HCT116 (cell line): Measurements from ENCODE around the gene PRCP. TPM values are rescaled to one million over a fixed set of nuclear protein-coding genes. Genes with fewer than 3 reads are reported as not detected.

Source experiments
- ATAC-seq: fragments of 200-7000 bp; cut with Tn5 transposase; 2 replicates; pipeline ENCODE4 v1.9.1; 2020; ENCODE audit warnings: mild to moderate bottlenecking, moderate library complexity
- BruUV-seq: library from RNA; stranded (reverse); fragments of 400-500 nt; replicated peaks from 2 replicates; lab custom pipeline; 2021; lab: Mats Ljungman, UMichigan
- CTCF ChIA-PET: fragments of 300-600 bp; sonication (Branson Sonifier 250); formaldehyde crosslinking; loops from one replicate; lab custom pipeline; 2021; ENCODE audit warnings: antibody characterized with exemption; lab: Charles Lee
- POLR2A ChIA-PET: fragments of 300-600, 350-600 bp; sonication (Branson Sonifier 250); formaldehyde crosslinking; loops from one replicate; lab custom pipeline; 2021; ENCODE audit warnings: antibody characterized with exemption; lab: Charles Lee
- RAD21 ChIA-PET, 2 experiments: fragments of 300-600 bp; sonication (Branson Sonifier 250); formaldehyde crosslinking; loops; one replicate each; lab custom pipeline; 2023; ENCODE audit warnings: low total read pairs in 2 of 2; ENCODE audit not compliant: uncharacterized antibody in 2 of 2, unreplicated experiment in 2 of 2, low non-redundant PET in 1 of 2; lab: Charles Lee
- DNase-seq: peaks from one replicate; pipeline ENCODE4 v3.0.0-alpha.2; 2010; ENCODE audit warnings: low read depth, low spot score
- H2AFZ ChIP-seq: fragments of 200-600 bp; shearing (Covaris generic), sonication (generic); 2 replicates; pipeline ENCODE4 v1.6.1; 2017; ENCODE audit warnings: low read depth, mixed run types, mixed read lengths, antibody characterized with exemption, low read length; ENCODE audit not compliant: poor library complexity, severe bottlenecking
- H3K27ac ChIP-seq: 2 replicates; pipeline ENCODE4 v1.5.1; 2012; ENCODE audit warnings: low read depth, low read length
- H3K27me3 ChIP-seq: fragments of 200-600 bp; sonication (generic); 2 replicates; pipeline ENCODE4 v1.6.1; 2016; ENCODE audit warnings: mixed run types, low read length, mixed read lengths; ENCODE audit not compliant: insufficient read depth
- H3K36me3 ChIP-seq, 2 experiments: fragments of 200-500 bp in 1 of 2; fragments of 200-600 bp in 1 of 2; sonication (Bioruptor generic) in 1 of 2; sonication (generic) in 1 of 2; 2 replicates each; pipeline versions ENCODE4 v1.5.1 to v1.6.1; 2014 to 2016; ENCODE audit warnings: low read length in 2 of 2, inconsistent platforms in 1 of 2, mixed read lengths in 1 of 2, mixed run types in 1 of 2; ENCODE audit not compliant: insufficient read depth in 2 of 2, control insufficient read depth in 1 of 2
- H3K4me1 ChIP-seq, 2 experiments: fragments of 200-600 bp in 1 of 2; sonication (generic) in 1 of 2; 2 replicates each; pipeline versions ENCODE4 v1.5.1 to v1.6.1; 2012 to 2017; ENCODE audit warnings: low read length in 2 of 2, inconsistent platforms in 1 of 2, mild to moderate bottlenecking in 1 of 2, mixed read lengths in 1 of 2, mixed run types in 1 of 2, moderate library complexity in 1 of 2; ENCODE audit not compliant: insufficient read depth in 2 of 2, control insufficient read depth in 1 of 2
- H3K4me2 ChIP-seq: fragments of 200-600 bp; sonication (generic); 2 replicates; pipeline ENCODE4 v1.6.1; 2017; ENCODE audit warnings: mixed run types, low read length, mixed read lengths
- H3K4me3 ChIP-seq, 2 experiments: fragments of 200-600 bp in 1 of 2; sonication (generic) in 1 of 2; replicated peaks in 1 of 2; 2 replicates each; pipeline ENCODE4 v1.5.1; 2011 to 2016; ENCODE audit warnings: low read length in 2 of 2, control low read depth in 1 of 2, low read depth in 1 of 2, mild to moderate bottlenecking in 1 of 2, mixed read lengths in 1 of 2, mixed run types in 1 of 2
- H3K79me2 ChIP-seq: fragments of 200-600 bp; sonication (generic); 2 replicates; pipeline ENCODE4 v1.6.1; 2017; ENCODE audit warnings: mild to moderate bottlenecking, mixed run types, low read length, moderate library complexity, mixed read lengths; ENCODE audit not compliant: insufficient read depth
- H3K9ac ChIP-seq: fragments of 200-600 bp; sonication (generic); 2 replicates; pipeline ENCODE4 v1.6.1; 2016; ENCODE audit warnings: low read length, mixed read lengths
- H3K9me2 ChIP-seq: fragments of 200-600 bp; sonication (generic), shearing (Covaris generic); 2 replicates; pipeline ENCODE4 v1.6.1; 2017; ENCODE audit warnings: mixed run types, mild to moderate bottlenecking, moderate library complexity; ENCODE audit not compliant: insufficient read depth
- H3K9me3 ChIP-seq, 2 experiments: fragments of 200-500 bp in 1 of 2; fragments of 200-600 bp in 1 of 2; sonication (Bioruptor generic) in 1 of 2; sonication (generic) in 1 of 2; 2 replicates each; pipeline ENCODE4 v1.6.1; 2014 to 2017; ENCODE audit warnings: low read length in 2 of 2, mixed read lengths in 2 of 2, inconsistent platforms in 1 of 2, low read depth in 1 of 2, mild to moderate bottlenecking in 1 of 2, mixed run types in 1 of 2, moderate library complexity in 1 of 2; ENCODE audit not compliant: control insufficient read depth in 1 of 2, insufficient read depth in 1 of 2
- H4K20me1 ChIP-seq: fragments of 200-600 bp; sonication (generic), shearing (Covaris generic); 2 replicates; pipeline ENCODE4 v1.6.1; 2017; ENCODE audit warnings: mixed run types, mild to moderate bottlenecking, moderate library complexity; ENCODE audit not compliant: insufficient read depth
- CBX3 ChIP-seq: IDR thresholded peaks from 2 replicates; pipeline ENCODE4 v1.6.1; 2012; ENCODE audit warnings: low read depth
- EZH2phosphoT487 ChIP-seq: fragments of 200-600 bp; IDR thresholded peaks from 2 replicates; pipeline ENCODE4 v1.6.1; 2018; ENCODE audit warnings: antibody characterized with exemption, borderline replicate concordance
- FOSL1 ChIP-seq: IDR thresholded peaks from 2 replicates; pipeline ENCODE4 v1.6.1; 2012; ENCODE audit warnings: low read depth
- POLR2AphosphoS5 ChIP-seq: IDR thresholded peaks from 2 replicates; pipeline ENCODE4 v1.6.1; 2011; ENCODE audit warnings: mild to moderate bottlenecking, low read depth, low read length, moderate library complexity
- SIN3A ChIP-seq: IDR thresholded peaks from 2 replicates; pipeline ENCODE4 v1.6.1; 2012; ENCODE audit warnings: low read depth
- TCF7L2 ChIP-seq: IDR thresholded peaks from 2 replicates; pipeline ENCODE4 v1.7.0; 2011; ENCODE audit warnings: borderline replicate concordance, inconsistent platforms; ENCODE audit not compliant: insufficient read depth, insufficient read length; ENCODE audit errors: extremely low read depth
- YY1 ChIP-seq: IDR thresholded peaks from 2 replicates; pipeline ENCODE4 v1.6.1; 2011; ENCODE audit warnings: low read length, low read depth, moderate library complexity, mild to moderate bottlenecking; ENCODE audit not compliant: insufficient replicate concordance; ENCODE audit errors: extremely low read depth
- intact Hi-C: fragments of 100-400 bp; cut with micrococcal nuclease; formaldehyde crosslinking; loops from 2 replicates; pipeline ENCODE4 v1.10.0; 2022
- total RNA-seq: library from RNA; stranded (reverse); gene quantifications from one replicate; pipeline ENCODE4 v1.2.1, GENCODE V29; 2021; ENCODE audit not compliant: unreplicated experiment
- TF ChIP-seq, protein P1 (sequence below), 3 experiments: fragments of 200-600 bp in 1 of 3; sonication (generic) in 1 of 3; IDR thresholded peaks in 2 of 3; conservative IDR thresholded peaks in 1 of 3; 2 replicates each; pipeline ENCODE4 v1.5.1; 2012 to 2017; ENCODE audit warnings: low read depth in 2 of 3, low read length in 2 of 3, antibody characterized with exemption in 1 of 3, borderline replicate concordance in 1 of 3, control low read depth in 1 of 3, mild to moderate bottlenecking in 1 of 3, mixed read lengths in 1 of 3, mixed run types in 1 of 3, moderate library complexity in 1 of 3; ENCODE audit not compliant: insufficient read depth in 1 of 3
- TF ChIP-seq, protein P2 (sequence below): IDR thresholded peaks from 2 replicates; pipeline ENCODE4 v1.6.1; 2012
- TF ChIP-seq, protein P3 (sequence below): IDR thresholded peaks from 2 replicates; pipeline ENCODE4 v1.6.1; 2011; ENCODE audit warnings: mild to moderate bottlenecking, low read length, moderate library complexity; ENCODE audit not compliant: insufficient replicate concordance; ENCODE audit errors: extremely low read depth

Gene PRCP
- total RNA-seq, 1 experiment from 2014 or later = 50.0 TPM

DNA sequence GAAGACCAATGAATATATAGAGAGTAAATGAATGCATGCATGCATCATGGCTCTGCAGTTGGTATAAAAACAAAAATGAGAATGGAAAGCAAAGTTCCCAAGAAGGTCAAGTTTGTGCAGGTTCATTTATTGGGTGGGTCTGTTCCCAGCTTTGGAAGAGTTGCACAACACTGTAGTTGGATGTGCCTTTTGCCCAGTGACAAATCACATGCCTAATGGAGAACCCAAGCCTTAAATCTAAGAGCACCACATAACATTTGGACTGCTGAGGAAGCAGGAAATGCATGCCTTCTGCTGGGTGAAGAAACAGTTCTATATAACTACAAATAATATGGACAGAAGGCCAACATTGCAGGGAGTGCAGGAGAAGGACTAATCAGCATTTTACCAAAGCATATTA, 30.6 kb downstream of the PRCP start:
- H3K36me3 ChIP-seq = no peaks in the 10 kb centered on the region
- H3K27me3 ChIP-seq = no peaks in the 10 kb centered on the region
- no peak overlapping the region for H3K4me2 ChIP-seq
- H3K4me3 ChIP-seq = no peak overlapping the region
- BruUV-seq = no TSS peak
- no peaks in the 10 kb centered on the region for H3K4me1 ChIP-seq
- no peaks in the 10 kb centered on the region for H3K79me2 ChIP-seq
- no peaks in the 10 kb centered on the region for H3K9me2 ChIP-seq
- no peak overlapping the region for H2AFZ ChIP-seq
- intact Hi-C loops = no loop called here
- H4K20me1 ChIP-seq = no peaks in the 10 kb centered on the region
- no peak for ATAC-seq
- no peak overlapping the region for H3K27ac ChIP-seq
- RAD21 ChIA-PET = no interaction called here
- H3K9ac ChIP-seq = no peak overlapping the region
- CTCF ChIA-PET = no interaction called here
- no peak for DNase-seq
- H3K9me3 ChIP-seq = no peaks in the 10 kb centered on the region
- POLR2A ChIA-PET = no interaction called here
- no peak for TF ChIP-seq TCF7L2
- no peak for TF ChIP-seq FOSL1
- TF ChIP-seq EZH2phosphoT487 = no peak
- TF ChIP-seq, protein P1, sequence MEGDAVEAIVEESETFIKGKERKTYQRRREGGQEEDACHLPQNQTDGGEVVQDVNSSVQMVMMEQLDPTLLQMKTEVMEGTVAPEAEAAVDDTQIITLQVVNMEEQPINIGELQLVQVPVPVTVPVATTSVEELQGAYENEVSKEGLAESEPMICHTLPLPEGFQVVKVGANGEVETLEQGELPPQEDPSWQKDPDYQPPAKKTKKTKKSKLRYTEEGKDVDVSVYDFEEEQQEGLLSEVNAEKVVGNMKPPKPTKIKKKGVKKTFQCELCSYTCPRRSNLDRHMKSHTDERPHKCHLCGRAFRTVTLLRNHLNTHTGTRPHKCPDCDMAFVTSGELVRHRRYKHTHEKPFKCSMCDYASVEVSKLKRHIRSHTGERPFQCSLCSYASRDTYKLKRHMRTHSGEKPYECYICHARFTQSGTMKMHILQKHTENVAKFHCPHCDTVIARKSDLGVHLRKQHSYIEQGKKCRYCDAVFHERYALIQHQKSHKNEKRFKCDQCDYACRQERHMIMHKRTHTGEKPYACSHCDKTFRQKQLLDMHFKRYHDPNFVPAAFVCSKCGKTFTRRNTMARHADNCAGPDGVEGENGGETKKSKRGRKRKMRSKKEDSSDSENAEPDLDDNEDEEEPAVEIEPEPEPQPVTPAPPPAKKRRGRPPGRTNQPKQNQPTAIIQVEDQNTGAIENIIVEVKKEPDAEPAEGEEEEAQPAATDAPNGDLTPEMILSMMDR (IDR thresholded peaks at IDR 0.05 in 2 of 3, conservative IDR thresholded peaks at IDR 0.05 in 1 of 3; ENCODE audit: borderline replicate concordance in 1 of 3, insufficient read depth in 1 of 3, low read depth in 2 of 3, low read length in 2 of 3) = no peak
- TF ChIP-seq YY1 = no peak
- TF ChIP-seq, protein P2, sequence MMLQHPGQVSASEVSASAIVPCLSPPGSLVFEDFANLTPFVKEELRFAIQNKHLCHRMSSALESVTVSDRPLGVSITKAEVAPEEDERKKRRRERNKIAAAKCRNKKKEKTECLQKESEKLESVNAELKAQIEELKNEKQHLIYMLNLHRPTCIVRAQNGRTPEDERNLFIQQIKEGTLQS = no peak
- no peak for TF ChIP-seq CBX3
- no peak for TF ChIP-seq POLR2AphosphoS5
- TF ChIP-seq, protein P3, sequence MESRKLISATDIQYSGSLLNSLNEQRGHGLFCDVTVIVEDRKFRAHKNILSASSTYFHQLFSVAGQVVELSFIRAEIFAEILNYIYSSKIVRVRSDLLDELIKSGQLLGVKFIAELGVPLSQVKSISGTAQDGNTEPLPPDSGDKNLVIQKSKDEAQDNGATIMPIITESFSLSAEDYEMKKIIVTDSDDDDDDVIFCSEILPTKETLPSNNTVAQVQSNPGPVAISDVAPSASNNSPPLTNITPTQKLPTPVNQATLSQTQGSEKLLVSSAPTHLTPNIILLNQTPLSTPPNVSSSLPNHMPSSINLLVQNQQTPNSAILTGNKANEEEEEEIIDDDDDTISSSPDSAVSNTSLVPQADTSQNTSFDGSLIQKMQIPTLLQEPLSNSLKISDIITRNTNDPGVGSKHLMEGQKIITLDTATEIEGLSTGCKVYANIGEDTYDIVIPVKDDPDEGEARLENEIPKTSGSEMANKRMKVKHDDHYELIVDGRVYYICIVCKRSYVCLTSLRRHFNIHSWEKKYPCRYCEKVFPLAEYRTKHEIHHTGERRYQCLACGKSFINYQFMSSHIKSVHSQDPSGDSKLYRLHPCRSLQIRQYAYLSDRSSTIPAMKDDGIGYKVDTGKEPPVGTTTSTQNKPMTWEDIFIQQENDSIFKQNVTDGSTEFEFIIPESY = no peak
- no peak for TF ChIP-seq SIN3A
